GM18508 (cell line): Measurements from ENCODE around the gene MRPS11.
"Not testable (repeated sequence)": the region's sequence is repeated elsewhere in the genome, so short reads cannot be mapped to it uniquely, and the experiment has no call there.

ENCODE experiments used
- ATAC-seq: cut with Tn5 transposase; IDR thresholded peaks from one replicate; pipeline ENCODE4 v1.9.1; 2021; ENCODE audit warnings: moderate number of reproducible peaks; ENCODE audit not compliant: insufficient read depth, unreplicated experiment

The MRPS11 gene

GRCh38 chr15:88487796-88488523 is 20.5 kb downstream of the MRPS11 start:
- ATAC-seq = no peak

- no peak for ATAC-seq
These were observed 21.8 kb downstream of the MRPS11 start for GRCh38 chr15:88489321-88489720.

DNA sequence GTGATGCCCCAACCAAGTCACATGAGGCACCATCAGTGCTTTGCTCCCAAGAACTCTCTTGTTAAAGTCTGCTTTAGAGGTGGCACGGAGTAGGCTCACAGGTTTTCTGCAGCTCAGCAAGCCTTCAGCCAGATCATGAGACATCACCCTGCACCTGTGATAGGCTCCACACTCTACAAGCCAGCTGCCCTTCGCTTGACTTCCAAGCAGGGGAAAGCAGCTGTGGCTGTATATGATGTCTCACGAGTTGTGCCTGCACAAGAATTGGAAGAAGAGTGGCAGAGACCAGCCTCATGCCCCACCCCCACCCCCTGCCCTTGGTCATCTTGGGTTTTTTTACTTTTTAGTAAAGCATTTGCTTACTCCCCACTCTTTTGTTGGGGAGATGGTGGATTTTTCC is 22.5 kb downstream of the MRPS11 start:
- no peak for ATAC-seq

DNA sequence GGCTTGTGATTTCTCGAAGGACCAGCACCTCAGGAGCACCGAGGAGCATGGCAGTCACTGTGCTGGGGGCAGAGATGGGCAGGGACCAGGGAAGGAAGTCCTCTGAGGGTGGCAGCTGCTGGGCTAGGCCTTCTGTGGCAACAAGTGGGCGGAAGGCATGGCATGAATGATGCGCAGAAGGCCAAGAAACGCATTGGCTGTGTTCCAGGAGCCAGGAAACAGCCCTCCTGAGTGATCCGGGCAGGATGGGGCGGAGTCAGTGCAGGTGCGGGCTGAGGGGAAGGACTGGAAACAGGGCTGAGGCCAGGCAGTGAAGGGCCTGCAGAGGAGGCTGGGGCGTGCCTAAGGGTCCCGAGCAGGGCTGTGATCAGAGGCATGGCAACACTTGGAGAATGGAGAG is 23.6 kb downstream of the MRPS11 start:
- no peak for ATAC-seq

- ATAC-seq = no peak
These were observed 26.3 kb downstream of the MRPS11 start for GRCh38 chr15:88493844-88494243.

DNA sequence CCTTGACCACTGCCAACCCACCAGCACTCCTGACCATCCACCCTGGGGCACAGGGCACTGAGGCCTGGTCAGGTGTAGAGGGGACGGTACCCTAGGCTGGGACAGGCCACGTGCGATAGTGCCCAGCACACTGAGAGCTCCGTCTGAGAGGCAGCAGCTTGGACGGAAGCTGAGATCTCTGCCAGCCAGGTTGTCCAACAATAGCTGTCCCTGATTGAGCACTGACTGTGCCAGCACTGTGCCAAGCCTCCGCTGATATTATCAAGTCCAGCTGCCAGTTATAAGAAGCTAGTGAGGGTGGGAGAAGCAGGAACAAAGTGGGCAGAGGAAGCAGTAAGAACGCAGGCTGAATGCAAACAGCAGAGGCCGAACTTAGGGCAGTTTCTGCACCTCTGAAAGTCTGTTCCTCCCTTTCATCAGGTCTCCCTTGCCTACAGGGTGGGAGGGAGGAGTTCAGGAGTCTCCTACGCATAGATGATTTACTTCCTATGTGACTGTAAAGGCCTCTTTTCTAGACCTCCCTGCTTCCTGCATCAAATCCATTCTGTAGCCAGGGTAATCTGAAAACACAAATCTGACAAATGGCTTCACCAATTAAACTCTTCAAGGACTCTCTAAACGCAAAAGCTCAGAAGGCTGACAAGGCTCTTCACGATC is 29.7 kb downstream of the MRPS11 start:
- no peak for ATAC-seq

DNA sequence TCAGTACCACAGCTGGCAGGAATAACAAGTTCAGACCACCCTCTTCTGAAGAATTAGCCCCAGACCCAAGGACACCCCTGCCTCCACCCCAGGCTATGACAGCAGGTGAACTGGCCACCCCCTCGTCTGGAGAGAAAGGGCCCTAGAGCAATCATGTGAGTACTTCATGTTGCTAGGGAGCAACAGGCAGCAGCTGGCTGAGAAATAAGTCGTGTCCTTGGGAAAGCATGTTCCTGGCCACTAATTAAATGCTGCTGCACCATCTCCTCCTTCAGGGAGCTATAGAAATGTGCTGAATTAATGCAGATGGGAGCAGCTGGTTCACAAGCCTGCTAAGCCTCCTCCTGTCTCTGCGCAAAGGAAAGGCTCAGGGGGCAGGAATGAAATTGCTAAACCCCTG is 31.5 kb downstream of the MRPS11 start:
- no peak for ATAC-seq

GRCh38 chr15:88504445-88504844 is 36.9 kb downstream of the MRPS11 start:
- ATAC-seq = no peak

- no peak for ATAC-seq
These were observed 38.2 kb downstream of the MRPS11 start for GRCh38 chr15:88505721-88506120.

- ATAC-seq = no peak
These were observed 39.1 kb downstream of the MRPS11 start for GRCh38 chr15:88506628-88507027.

- ATAC-seq = no peak
These were observed 41.8 kb downstream of the MRPS11 start for GRCh38 chr15:88509321-88509720.

- ATAC-seq = no peak
These were observed 42.5 kb downstream of the MRPS11 start for GRCh38 chr15:88509964-88510363.

DNA sequence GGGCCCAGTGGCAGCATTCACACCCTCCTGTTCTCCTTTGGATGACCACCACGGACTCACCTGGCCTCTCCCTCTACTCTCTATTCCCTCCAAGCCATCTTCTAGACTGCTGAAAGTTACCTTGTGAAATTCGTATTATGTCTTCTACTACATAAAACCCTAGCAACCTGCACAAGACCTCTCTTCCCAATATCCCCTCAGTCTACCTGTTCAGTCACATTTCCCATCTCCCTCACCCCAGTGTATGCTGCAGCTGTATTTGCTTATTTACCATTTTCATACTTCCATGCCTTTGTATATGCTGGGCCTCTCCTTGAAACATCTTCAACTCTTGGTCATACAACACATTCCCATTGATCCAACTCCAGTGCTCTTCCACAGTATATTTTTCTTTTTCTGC is 43.7 kb downstream of the MRPS11 start:
- no peak for ATAC-seq

DNA sequence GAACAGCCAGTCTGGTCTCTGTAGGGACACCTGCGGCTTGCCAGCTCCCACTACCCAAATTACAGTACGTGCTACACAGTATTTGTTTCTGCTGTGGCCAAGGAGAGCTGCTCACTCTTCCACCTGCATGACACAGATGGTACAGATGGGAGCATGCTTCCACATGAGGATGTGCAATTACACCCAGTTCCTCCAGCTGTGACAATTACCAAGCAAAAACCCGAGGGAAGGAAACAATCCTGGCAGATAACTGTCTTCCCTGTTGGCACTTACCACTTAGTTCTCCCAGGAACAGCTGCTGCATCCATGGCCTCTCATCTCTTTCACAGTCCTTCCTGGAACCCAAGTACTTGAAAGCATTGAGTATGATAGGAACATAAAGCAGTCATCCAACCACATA is 44.6 kb downstream of the MRPS11 start:
- no peak for ATAC-seq

DNA sequence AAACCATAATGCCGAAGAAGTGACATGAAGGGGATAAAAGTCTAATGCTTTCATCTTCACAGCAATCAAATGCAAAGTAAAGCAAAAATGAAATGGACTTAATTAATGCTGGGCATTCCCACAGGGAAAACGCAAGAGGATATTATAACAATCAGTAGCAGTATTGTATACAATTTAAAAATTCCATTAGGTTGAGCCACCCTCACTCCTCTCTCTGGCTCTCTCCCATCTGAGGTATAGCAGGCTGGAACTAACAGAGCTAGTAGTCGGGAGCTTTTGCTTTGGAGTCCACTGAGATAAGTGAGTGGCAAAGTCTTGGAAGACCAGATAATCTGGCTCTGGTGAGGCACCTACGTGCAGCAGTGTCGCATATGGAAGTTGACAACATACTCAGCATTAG is 45.1 kb downstream of the MRPS11 start:
- ATAC-seq = no peak

GRCh38 chr15:88513195-88513594 is 45.7 kb downstream of the MRPS11 start:
- no peak for ATAC-seq

- ATAC-seq = no peak
These were observed 51.4 kb downstream of the MRPS11 start for GRCh38 chr15:88518903-88519302.

DNA sequence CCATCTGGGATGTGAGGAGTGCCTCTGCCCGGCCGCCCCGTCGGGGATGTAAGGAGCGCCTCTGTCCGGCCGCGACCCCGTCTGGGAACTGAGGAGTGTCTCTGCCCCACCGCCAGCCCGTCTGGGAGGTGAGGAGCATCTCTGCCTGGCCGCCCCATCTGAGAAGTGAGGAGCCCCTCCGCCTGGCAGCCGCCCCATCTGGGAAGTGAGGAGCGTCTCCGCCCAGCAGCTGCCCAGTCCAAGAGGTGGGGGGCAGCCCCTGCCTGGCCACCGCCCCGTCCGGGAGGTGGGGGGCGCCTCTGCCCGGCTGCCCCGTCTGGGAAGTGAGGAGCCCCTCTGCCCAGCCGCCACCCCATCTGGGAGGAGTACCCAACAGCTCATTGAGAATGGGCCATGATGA is 56.6 kb downstream of the MRPS11 start:
- not testable (repeated sequence) for ATAC-seq

- ATAC-seq = no peak
These were observed 57.9 kb downstream of the MRPS11 start for GRCh38 chr15:88525418-88525817.

GRCh38 chr15:88526247-88526879 is 58.9 kb downstream of the MRPS11 start:
- ATAC-seq = no peak

DNA sequence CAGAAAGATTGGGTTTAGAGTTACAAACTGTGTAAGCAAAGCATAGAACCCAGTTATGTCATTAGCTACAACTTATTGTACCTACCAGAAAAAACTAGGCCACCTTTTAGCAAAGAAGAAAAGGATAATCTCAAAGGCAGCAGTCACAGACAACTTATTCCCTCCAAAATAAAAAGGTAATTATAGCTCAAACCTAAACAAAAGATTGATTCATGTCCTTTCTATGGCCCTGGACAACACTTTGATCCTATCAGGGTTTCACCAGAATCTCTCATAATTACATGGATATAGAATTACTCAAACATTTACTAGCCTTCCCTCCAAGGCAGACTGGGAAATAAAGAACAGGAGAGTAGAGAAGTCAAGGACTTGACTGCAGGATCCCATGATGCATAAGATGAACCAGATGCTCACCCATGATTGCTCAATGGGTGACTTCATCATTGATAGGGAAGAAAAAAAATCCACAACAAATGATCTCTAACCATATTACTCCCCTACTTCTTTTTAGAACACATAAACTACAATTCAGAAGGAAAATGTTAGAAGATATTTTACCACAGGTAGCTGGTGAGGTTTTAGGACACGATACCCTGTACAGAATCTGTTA is 61.6 kb downstream of the MRPS11 start:
- no peak for ATAC-seq
